ENCODE measurements around the gene PTPRN2.
A peak's percentile ranks its signal among the peaks of the same experiment; 100 is the strongest.

The PTPRN2 gene

GRCh38 chr7:158576050-158576762, 11.4 kb downstream of the PTPRN2 start:
- no peak for DNase-seq

GRCh38 chr7:158574308-158575036, 13.2 kb downstream of the PTPRN2 start:
- DNase-seq, result no peak

- DNase-seq, result no peak
These were observed 14.3 kb downstream of the PTPRN2 start for GRCh38 chr7:158573310-158573709.

GRCh38 chr7:158572000-158572828, 15.4 kb downstream of the PTPRN2 start:
- DNase-seq, result peak; percentile 2

- DNase-seq, result no peak
These were observed 17.0 kb downstream of the PTPRN2 start for GRCh38 chr7:158570449-158571170.

- DNase-seq, result no peak
These were observed 17.7 kb downstream of the PTPRN2 start for GRCh38 chr7:158569858-158570323.

GRCh38 chr7:158568974-158569857, 18.4 kb downstream of the PTPRN2 start:
- DNase-seq, result no peak

GRCh38 chr7:158567153-158567603, 20.4 kb downstream of the PTPRN2 start:
- DNase-seq, result no peak

- no peak for DNase-seq
These were observed 23.0 kb downstream of the PTPRN2 start for GRCh38 chr7:158564663-158565035.

GRCh38 chr7:158563911-158564662, 23.5 kb downstream of the PTPRN2 start:
- no peak for DNase-seq

GRCh38 chr7:158563051-158563450, 24.6 kb downstream of the PTPRN2 start:
- DNase-seq, result no peak

- no peak for DNase-seq
These were observed 25.1 kb downstream of the PTPRN2 start for GRCh38 chr7:158562517-158562916.

- DNase-seq, result no peak
These were observed 26.0 kb downstream of the PTPRN2 start for GRCh38 chr7:158561659-158562058.

GRCh38 chr7:158560386-158560785, 27.2 kb downstream of the PTPRN2 start:
- DNase-seq, result no peak

- no peak for DNase-seq
These were observed 28.3 kb downstream of the PTPRN2 start for GRCh38 chr7:158559356-158559755.

GRCh38 chr7:158558816-158559215, 28.8 kb downstream of the PTPRN2 start:
- no peak for DNase-seq

- DNase-seq, result no peak
These were observed 30.2 kb downstream of the PTPRN2 start for GRCh38 chr7:158557441-158557755.

- DNase-seq, result no peak
These were observed 30.7 kb downstream of the PTPRN2 start for GRCh38 chr7:158556721-158557440.

GRCh38 chr7:158555034-158555520, 32.5 kb downstream of the PTPRN2 start:
- no peak for DNase-seq

- no peak for DNase-seq
These were observed 36.7 kb downstream of the PTPRN2 start for GRCh38 chr7:158550886-158551452.

Measured in activated CD4-positive, alpha-beta T cell treated with anti-CD3 and anti-CD28 coated beads, Interleukin-2, Interleukin-6, amounts not matched to agents 100 ng/mL and 50 ng/mL, durations not matched to agents 16 hours and 8 hours (primary cell).